Kidney (tissue), 14 donors: Measurements from ENCODE around the gene FHL1. TPM values are rescaled to one million over a fixed set of nuclear protein-coding genes. Genes with fewer than 3 reads are reported as not detected.

Source experiments
- DNase-seq, 5 donors: peaks; one replicate each; pipeline ENCODE4 v3.0.0-alpha.2; 2013 to 2020
- FAIRE-seq: peaks from 2 replicates; lab custom pipeline; 2012; peaks lifted over from hg19 to GRCh38; lab: Jason Lieb, UNC
- H3K27ac ChIP-seq, 2 donors: one replicate each; pipeline ENCODE4 v1.7.0; 2013; ENCODE audit warnings: low read depth in 2 of 2, low read length in 2 of 2, inconsistent platforms in 1 of 2
- H3K27me3 ChIP-seq: one replicate; pipeline ENCODE4 v1.7.1; 2013; ENCODE audit warnings: low read length, inconsistent platforms; ENCODE audit not compliant: control insufficient read depth, insufficient read depth
- H3K36me3 ChIP-seq, 3 donors: one replicate each; pipeline versions ENCODE4 v1.7.0 to v1.7.1; 2013; ENCODE audit warnings: low read length in 3 of 3, control low read depth in 1 of 3, inconsistent platforms in 1 of 3; ENCODE audit not compliant: insufficient read depth in 3 of 3, control insufficient read depth in 2 of 3
- H3K4me1 ChIP-seq, 3 donors: one replicate each; pipeline versions ENCODE4 v1.7.0 to v1.7.1; 2013; ENCODE audit warnings: low read length in 3 of 3, inconsistent platforms in 1 of 3, low read depth in 1 of 3; ENCODE audit not compliant: control insufficient read depth in 2 of 3, insufficient read depth in 2 of 3
- H3K4me3 ChIP-seq, 3 donors: one replicate each; pipeline versions ENCODE4 v1.7.0 to v1.8.1; 2013; ENCODE audit warnings: low read length in 3 of 3, control low read depth in 1 of 3, inconsistent platforms in 1 of 3
- H3K9ac ChIP-seq, 3 donors: one replicate each; pipeline versions ENCODE4 v1.7.0 to v1.7.1; 2013; ENCODE audit warnings: low read length in 3 of 3, control low read depth in 1 of 3, inconsistent platforms in 1 of 3
- H3K9me3 ChIP-seq, 3 donors: one replicate each; pipeline versions ENCODE4 v1.7.0 to v1.7.1; 2013; ENCODE audit warnings: low read length in 3 of 3, control low read depth in 1 of 3, inconsistent platforms in 1 of 3; ENCODE audit not compliant: control insufficient read depth in 2 of 3, insufficient read depth in 1 of 3
- intact Hi-C: fragments of 100-400 bp; cut with DNase I; formaldehyde crosslinking; loops from one replicate; pipeline ENCODE4 v1.11.1; 2022
- polyA plus RNA-seq: library from polyadenylated mRNA; stranded (reverse); fragments of 350-450 nt; fragmentation: Illumina TruSeq; extraction: RNeasy Lipid Tissue Mini Kit (QIAGEN cat#74804); gene quantifications from one replicate; pipeline ENCODE4 v1.2.3, GENCODE V29; 2014; ENCODE audit warnings: low read depth, low replicate concordance; ENCODE audit not compliant: insufficient read depth
- total RNA-seq: library from RNA; stranded (reverse); fragmentation: NEBNext Ultra II Directional; extraction: Animal tissue kit (Norgen Biotek cat#: 25700); gene quantifications from one replicate; pipeline ENCODE4 v1.2.1, GENCODE V29; 2021
- TF ChIP-seq, protein P1 (sequence below): IDR thresholded peaks from 3 replicates; pipeline ENCODE4 v1.5.1; 2012; ENCODE audit warnings: mild to moderate bottlenecking, moderate library complexity, borderline replicate concordance; ENCODE audit not compliant: insufficient read depth; ENCODE audit errors: extremely low read depth
- donor health status: control.
- donor health status: control.
- donor health status: control.
- donor health status: control.
- donor health status: control.
- donor health status: DM: yes; HTN: yes; CAD: no.
- donor health status: Normal renal cell carcinoma (clear cell type).

The FHL1 gene
- total and polyA plus RNA-seq, 2 donors from 2014 or later: 44.0 to 168 TPM

GRCh38 chrX:136185401-136186022, 38.2 kb downstream of the FHL1 start:
- Histone ChIP-seq H3K9ac (peak overlapping the region in 1 of 3 donors; percentile 34), H3K27ac (peak overlapping the region; percentile 23 to 63), H3K4me1 (peaks cover 0 to 25% (median 5%) of the 10 kb centered on the region in 3 donors), H3K36me3 (no peaks in the 10 kb centered on the region), H3K9me3 (no peaks in the 10 kb centered on the region), H3K4me3 (no peak overlapping the region), H3K27me3 (no peaks in the 10 kb centered on the region)
- DNase-seq: peak in 1 of 5 donors; percentile 29
- intact Hi-C loops: no loop called here
- TF ChIP-seq, protein P1, sequence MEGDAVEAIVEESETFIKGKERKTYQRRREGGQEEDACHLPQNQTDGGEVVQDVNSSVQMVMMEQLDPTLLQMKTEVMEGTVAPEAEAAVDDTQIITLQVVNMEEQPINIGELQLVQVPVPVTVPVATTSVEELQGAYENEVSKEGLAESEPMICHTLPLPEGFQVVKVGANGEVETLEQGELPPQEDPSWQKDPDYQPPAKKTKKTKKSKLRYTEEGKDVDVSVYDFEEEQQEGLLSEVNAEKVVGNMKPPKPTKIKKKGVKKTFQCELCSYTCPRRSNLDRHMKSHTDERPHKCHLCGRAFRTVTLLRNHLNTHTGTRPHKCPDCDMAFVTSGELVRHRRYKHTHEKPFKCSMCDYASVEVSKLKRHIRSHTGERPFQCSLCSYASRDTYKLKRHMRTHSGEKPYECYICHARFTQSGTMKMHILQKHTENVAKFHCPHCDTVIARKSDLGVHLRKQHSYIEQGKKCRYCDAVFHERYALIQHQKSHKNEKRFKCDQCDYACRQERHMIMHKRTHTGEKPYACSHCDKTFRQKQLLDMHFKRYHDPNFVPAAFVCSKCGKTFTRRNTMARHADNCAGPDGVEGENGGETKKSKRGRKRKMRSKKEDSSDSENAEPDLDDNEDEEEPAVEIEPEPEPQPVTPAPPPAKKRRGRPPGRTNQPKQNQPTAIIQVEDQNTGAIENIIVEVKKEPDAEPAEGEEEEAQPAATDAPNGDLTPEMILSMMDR: no peak
- no peak for FAIRE-seq

GRCh38 chrX:136186023-136186413, 38.7 kb downstream of the FHL1 start:
- FAIRE-seq (no peak), DNase-seq (no peak)
- H3K27me3 ChIP-seq: no peaks in the 10 kb centered on the region
- TF ChIP-seq, protein P1: no peak
- no peaks in the 10 kb centered on the region for H3K9me3 ChIP-seq
- H3K36me3 ChIP-seq: no peaks in the 10 kb centered on the region
- H3K4me1 ChIP-seq: peaks cover 0 to 31% (median 8%) of the 10 kb centered on the region in 3 donors
- intact Hi-C loops: no loop called here
- H3K4me3 ChIP-seq: no peak overlapping the region
- no peak overlapping the region for H3K9ac ChIP-seq
- H3K27ac ChIP-seq: peak overlapping the region in 1 of 2 donors; percentile 23

DNA sequence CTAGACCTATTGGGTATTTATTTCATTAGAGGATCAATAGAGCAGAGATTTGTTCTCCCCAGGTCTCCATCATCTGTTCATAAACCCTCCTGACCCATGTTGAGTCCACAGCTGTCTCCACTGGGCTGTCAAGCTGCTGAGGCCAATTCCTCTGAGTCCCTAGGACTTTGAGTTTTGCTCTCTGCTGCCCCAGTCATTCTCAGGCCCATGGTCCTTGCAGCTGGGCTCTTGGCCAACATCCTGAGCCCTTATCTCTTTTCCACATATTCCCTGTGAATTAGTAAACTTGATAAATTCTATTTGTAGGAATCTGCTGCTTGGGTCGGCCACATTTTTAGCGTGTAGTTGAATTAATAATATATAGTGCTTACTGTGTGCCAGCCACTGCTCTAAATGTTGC, 41.9 kb downstream of the FHL1 start:
- peak overlapping the region in 1 of 2 donors; percentile 51 for H3K27ac ChIP-seq
- TF ChIP-seq, protein P1: no peak

More for the DNA sequence above, 41.9 kb downstream of the FHL1 start:
- Histone ChIP-seq H3K9ac (no peak overlapping the region), H3K36me3 (no peaks in the 10 kb centered on the region), H3K4me1 (peaks cover 0 to 44% (median 21%) of the 10 kb centered on the region in 3 donors), H3K27me3 (no peaks in the 10 kb centered on the region), H3K9me3 (no peaks in the 10 kb centered on the region), H3K4me3 (no peak overlapping the region)
- FAIRE-seq: no peak
- intact Hi-C loops: no loop called here
- no peak for DNase-seq
